HK-2 (cell line): Measurements from ENCODE around the gene PTPRC.
A peak's percentile ranks its signal among the peaks of the same experiment; 100 is the strongest.

Experiments used
- DNase-seq: peaks from one replicate; pipeline ENCODE4 v3.0.0-alpha.2; 2018; ENCODE audit not compliant: unreplicated experiment

Gene PTPRC

GRCh38 chr1:198672124-198672523, 33.3 kb downstream of the PTPRC start:
- no peak for DNase-seq

- DNase-seq, result no peak
These were observed 35.2 kb downstream of the PTPRC start for GRCh38 chr1:198674009-198674408.

DNA sequence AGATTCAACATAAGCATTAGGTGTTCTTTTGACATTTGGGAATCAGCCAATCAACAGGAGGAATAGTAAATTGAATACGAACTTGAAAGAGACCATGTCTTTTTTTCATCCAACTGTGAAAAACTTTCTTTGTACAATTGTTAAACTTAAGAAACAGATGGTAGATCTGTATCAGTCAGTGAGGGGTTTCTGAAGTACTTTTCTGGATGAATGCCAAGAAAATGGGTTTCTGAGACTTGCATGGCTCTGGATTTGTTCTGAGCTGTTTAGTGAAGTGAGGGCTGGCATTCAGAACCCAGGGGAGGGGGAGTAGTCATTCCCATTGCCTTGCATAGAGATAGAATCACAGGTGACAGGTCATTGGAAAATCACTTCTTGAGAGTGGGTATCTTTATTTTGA, 37.4 kb downstream of the PTPRC start:
- no peak for DNase-seq

DNA sequence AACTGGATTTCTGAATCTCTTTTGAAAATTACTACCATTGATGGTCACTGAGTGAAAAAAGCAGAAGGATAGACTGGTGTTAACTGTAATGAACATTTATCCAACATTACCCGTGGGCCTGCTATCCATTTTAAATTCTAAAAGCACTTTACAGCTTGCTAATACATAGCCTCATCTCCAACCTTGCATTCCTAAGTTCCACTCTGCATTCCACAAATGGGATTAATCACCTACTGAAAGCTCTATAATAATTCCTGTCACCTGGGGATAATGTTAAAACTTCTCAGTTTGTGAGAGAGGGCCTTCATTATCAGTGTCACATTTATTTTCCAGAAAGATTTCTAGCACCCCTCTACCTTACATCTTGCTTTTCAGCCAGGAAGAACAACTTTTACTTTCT, 38.2 kb downstream of the PTPRC start:
- no peak for DNase-seq

GRCh38 chr1:198677871-198678270, 39.0 kb downstream of the PTPRC start:
- DNase-seq, result no peak

- no peak for DNase-seq
These were observed 39.5 kb downstream of the PTPRC start for GRCh38 chr1:198678301-198678836.

DNA sequence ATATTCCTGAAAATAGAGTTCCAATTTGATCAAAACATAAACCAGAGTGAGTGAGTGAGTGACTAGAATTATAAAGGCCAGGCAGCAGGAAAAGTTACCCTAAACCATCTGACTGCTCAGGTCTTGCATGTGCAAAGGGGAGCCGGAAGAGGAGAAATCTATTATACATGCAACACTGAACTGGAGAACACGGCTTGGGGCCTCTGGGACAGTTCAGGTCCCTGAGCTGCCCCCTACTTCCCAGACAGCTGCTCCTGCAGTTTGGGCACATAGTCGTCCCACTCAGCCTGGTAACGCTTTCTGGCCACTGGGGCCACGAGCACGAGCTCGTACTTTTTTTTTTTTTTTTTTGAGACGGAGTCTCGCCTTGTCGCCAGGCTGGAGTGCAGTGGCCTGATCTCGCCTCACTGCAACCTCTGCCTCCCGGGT, 40.1 kb downstream of the PTPRC start:
- no peak for DNase-seq

DNA sequence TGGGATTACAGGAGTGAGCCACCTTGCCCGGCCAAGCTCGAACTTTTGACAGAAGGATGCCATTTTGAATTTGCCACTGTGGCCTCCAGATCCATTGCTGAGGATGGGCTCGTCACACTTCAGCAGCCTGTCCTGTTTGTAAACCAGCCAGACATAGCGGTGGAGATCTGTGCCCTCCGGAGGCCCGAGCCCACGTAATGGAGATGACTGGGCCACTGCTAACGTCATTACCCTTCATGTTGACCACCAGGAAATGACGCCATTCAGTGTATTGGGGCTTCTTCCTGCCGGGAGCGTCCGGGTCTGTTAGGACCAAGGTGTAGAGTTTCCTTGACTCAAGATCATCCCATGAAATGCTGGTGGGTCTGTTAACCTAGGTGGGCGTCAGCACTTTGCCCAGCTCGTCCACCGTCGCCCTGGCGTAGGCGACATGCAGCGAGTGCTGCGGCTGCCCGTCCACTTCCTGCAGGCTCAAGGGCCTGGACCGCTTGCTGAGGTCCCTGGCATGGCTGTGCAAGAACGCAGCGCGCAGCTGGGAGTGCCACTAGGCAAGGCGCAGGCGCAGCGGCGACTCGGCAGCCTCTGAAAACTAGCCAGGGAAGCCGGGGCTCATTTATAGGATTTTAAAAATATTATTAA, 40.8 kb downstream of the PTPRC start:
- no peak for DNase-seq

GRCh38 chr1:198680174-198680875, 41.5 kb downstream of the PTPRC start:
- DNase-seq, result no peak

DNA sequence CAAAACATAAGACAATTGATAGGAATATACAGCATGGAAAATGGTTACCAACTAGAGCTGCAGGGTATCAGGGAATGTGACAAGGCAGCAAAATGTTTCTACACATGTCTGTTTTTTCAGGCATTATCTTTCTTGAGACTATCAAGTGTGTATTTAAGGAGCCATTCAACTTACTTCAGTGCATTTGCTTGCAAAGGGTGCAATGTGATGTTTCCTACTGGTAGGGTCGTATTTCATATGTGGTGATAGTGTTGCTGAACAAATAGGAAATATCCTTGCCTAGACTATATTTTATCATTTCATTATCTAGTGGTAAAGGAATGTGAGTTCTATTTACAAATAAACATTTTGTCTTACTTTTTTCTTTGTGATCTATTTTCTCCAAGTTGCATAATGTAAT, 42.4 kb downstream of the PTPRC start:
- DNase-seq, result no peak

DNA sequence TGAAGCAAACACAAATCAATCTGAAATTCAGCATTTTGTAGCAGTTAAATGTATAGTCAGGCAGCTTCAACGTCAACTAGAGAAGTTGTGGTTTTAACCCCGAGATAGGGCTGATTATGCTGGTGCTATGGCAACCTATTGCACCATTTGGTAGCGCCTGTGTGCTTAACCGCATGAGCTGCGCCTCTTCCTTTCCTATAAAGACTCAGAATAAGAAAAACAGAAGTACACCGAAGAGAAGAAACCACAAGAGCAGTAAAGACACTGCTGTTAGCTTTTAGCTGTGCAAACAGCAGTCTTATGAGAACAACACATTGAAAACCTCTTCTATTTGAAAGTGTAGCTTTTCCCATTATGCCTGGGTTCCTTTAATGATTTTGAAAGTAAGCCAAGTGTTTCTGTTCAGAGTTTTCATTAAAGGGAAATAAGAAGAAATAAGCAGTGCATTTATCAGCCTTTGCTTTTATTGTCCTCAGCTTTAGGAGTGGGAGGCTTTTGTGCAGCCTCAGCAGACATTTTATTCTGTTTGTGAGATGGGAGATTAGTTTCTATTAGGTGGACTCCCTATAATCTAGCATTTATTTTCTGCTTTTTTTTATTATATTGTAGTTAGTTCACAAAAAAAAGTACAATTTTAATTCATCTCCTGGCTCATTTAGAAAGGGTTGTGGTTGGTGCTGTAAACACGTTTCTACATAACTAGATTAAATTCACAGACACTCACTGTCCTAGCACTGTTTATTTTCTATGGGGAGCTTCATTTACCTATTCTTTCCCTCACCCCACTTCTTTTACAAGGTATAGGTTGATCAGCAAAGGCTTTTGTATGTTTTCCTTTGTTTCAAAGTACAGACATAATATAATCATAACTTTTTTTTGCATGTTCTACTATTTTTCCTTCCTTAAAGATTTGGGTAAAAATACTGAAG, 43.3 kb downstream of the PTPRC start:
- peak; percentile 47 for DNase-seq

- no peak for DNase-seq
These were observed 44.0 kb downstream of the PTPRC start for GRCh38 chr1:198682850-198683249.

DNA sequence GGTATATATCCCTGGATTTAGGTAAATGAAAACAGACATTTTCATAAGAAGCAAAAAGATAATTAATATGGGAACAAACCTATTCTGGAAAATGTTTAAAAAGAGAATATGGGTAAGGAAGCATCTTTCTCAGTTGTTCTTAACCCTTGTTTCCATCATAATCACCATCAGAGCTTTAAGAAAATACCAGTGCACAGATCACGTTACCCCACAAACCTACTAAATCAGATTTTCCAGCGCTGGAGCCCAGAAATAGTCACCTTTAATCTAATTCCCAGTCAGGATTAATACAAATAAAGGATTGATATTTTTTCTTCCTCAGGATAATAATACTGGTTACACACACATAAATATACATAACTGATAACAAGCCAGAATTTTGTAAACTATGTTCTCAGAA, 44.6 kb downstream of the PTPRC start:
- DNase-seq, result no peak

GRCh38 chr1:198686069-198686728, 47.4 kb downstream of the PTPRC start:
- no peak for DNase-seq

- no peak for DNase-seq
These were observed 48.6 kb downstream of the PTPRC start for GRCh38 chr1:198687429-198687828.

GRCh38 chr1:198691063-198691462, 52.2 kb downstream of the PTPRC start:
- no peak for DNase-seq

DNA sequence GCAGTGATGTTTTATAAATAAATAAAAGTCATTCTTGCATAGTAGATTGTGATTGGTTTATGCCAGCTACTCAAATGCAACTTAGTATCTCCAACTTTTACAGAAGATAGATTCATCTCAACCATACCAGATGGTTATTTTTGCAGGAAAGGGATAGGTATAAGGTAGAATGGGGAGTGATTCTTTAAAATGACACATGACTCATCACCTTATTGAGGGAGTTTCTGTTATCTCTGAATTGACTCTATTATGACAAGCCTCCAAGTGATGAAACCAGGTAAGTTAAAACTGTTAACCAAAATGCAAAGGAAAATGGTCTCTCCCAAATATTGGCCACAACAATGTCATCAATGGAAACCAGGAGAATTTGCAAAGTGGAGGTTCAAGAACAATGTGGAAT, 54.5 kb downstream of the PTPRC start:
- no peak for DNase-seq

GRCh38 chr1:198694542-198694941, 55.7 kb downstream of the PTPRC start:
- DNase-seq, result no peak

GRCh38 chr1:198696211-198696610, 57.4 kb downstream of the PTPRC start:
- no peak for DNase-seq

DNA sequence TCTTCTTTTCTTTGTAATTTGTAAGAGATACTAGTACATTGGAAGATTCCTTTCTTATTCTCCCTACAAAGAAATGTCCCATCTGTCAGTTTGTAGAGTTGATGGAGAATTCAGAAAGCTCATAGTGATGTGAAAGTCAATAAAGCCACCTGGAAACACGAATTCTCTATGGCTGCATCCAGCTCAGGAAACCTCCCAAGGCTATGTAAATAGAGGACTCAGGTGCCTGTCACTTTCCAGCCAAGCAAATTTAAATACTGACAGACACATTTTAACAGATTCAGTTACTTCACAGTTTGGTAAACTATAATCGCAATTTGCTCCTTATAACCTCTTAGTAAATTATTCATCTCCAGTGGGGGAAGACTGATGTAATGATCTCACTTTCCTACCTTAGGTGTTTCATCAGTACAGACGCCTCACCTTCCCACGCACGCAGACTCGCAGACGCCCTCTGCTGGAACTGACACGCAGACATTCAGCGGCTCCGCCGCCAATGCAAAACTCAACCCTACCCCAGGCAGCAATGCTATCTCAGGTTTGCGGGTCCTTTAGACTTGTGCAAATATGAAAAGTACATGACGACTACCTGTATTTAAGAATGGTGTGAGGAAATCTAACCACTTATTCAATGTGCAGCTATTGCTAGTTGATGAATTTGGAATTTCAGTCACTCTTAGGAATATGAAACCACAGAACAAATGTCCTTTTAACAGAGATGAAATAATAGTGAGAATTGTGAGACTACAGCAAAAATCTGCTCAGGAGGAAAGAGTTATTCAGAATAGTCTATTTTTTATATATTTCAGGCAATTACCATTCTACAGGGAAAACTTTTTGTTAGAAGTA, 60.6 kb downstream of the PTPRC start:
- peak; percentile 45 for DNase-seq

GRCh38 chr1:198700016-198700392, 61.2 kb downstream of the PTPRC start:
- no peak for DNase-seq
